CD4-positive, alpha-beta T cell (primary cell): ENCODE data around the gene HSD11B2. TPM values are rescaled to one million over a fixed set of nuclear protein-coding genes. Genes with fewer than 3 reads are reported as not detected.

Source experiments
- ATAC-seq: fragments of 200-7000 bp; cut with Tn5 transposase; one replicate; pipeline ENCODE4 v1.10.0; 2022; ENCODE audit warnings: mild to moderate bottlenecking; ENCODE audit not compliant: poor library complexity
- CTCF ChIA-PET: fragments of 350-600 bp; sonication (Branson Sonifier 250); formaldehyde crosslinking; loops from one replicate; lab custom pipeline; 2021; ENCODE audit warnings: antibody characterized with exemption, inconsistent platforms; lab: Charles Lee
- POLR2A ChIA-PET: fragments of 350-600 bp; sonication (Branson Sonifier 250); formaldehyde crosslinking; loops from one replicate; lab custom pipeline; 2021; ENCODE audit warnings: antibody characterized with exemption, inconsistent platforms; lab: Charles Lee
- DNase-seq, 14 experiments: peaks; one replicate each; pipeline ENCODE4 v3.0.0-alpha.2; 2013 to 2020; ENCODE audit warnings: mixed read lengths in 2 of 14
- H3K27ac ChIP-seq, 2 donors: one replicate each; pipeline versions ENCODE4 v1.5.1 to v1.7.0; 2013; ENCODE audit warnings: low read length in 2 of 2, low read depth in 1 of 2, mild to moderate bottlenecking in 1 of 2
- H3K27me3 ChIP-seq, 2 experiments: 1 replicate in 1 of 2; 2 replicates in 1 of 2; pipeline versions ENCODE4 v1.6.1 to v1.7.0; 2013; ENCODE audit warnings: low read length in 2 of 2, control low read depth in 1 of 2, mild to moderate bottlenecking in 1 of 2, moderate library complexity in 1 of 2; ENCODE audit not compliant: insufficient read depth in 2 of 2, control insufficient read depth in 1 of 2
- H3K36me3 ChIP-seq: one replicate; pipeline ENCODE4 v1.6.1; 2013; ENCODE audit warnings: low read length, control low read depth; ENCODE audit not compliant: insufficient read depth
- H3K4me1 ChIP-seq: one replicate; pipeline ENCODE4 v1.6.1; 2013; ENCODE audit warnings: low read length, control low read depth; ENCODE audit not compliant: insufficient read depth
- H3K4me3 ChIP-seq: one replicate; pipeline ENCODE4 v1.5.1; 2013; ENCODE audit warnings: mild to moderate bottlenecking, low read length, moderate library complexity
- H3K9me3 ChIP-seq, 2 experiments: 1 replicate in 1 of 2; 2 replicates in 1 of 2; pipeline versions ENCODE4 v1.6.1 to v1.7.0; 2013; ENCODE audit warnings: low read length in 2 of 2, mild to moderate bottlenecking in 2 of 2, control low read depth in 1 of 2, moderate library complexity in 1 of 2; ENCODE audit not compliant: control insufficient read depth in 1 of 2, insufficient read depth in 1 of 2
- H3K27ac Mint-ChIP-seq: one replicate; pipeline ENCODE4 v1.8.0; 2020; ENCODE audit warnings: mixed read lengths
- H3K27me3 Mint-ChIP-seq: one replicate; pipeline ENCODE4 v1.8.0; 2021; ENCODE audit warnings: mixed read lengths
- H3K36me3 Mint-ChIP-seq: one replicate; pipeline ENCODE4 v1.8.0; 2021; ENCODE audit warnings: low read depth, mixed read lengths
- H3K4me1 Mint-ChIP-seq: one replicate; pipeline ENCODE4 v1.8.0; 2021; ENCODE audit warnings: low read depth, mixed read lengths
- H3K4me3 Mint-ChIP-seq: one replicate; pipeline ENCODE4 v1.8.0; 2020; ENCODE audit warnings: mild to moderate bottlenecking, mixed read lengths
- H3K9me3 Mint-ChIP-seq: one replicate; pipeline ENCODE4 v1.8.0; 2020; ENCODE audit warnings: mixed read lengths
- CTCF ChIP-seq: fragments of 200-600 bp; IDR thresholded peaks from one replicate; pipeline ENCODE4 v1.8.0; 2022; ENCODE audit warnings: antibody characterized with exemption, mild to moderate bottlenecking
- intact Hi-C, 2 experiments: fragments of 100-400 bp; cut with DNase I in 1 of 2; cut with micrococcal nuclease in 1 of 2; formaldehyde crosslinking; loops; one replicate each; pipeline versions ENCODE4 v1.15.1 to v1.9.0; 2023 to 2025; cut with DNase I, micrococcal nuclease
- polyA plus RNA-seq, 2 donors: library from polyadenylated mRNA; unstranded; fragments of 120-200 nt; gene quantifications; one replicate each; pipeline ENCODE4 v1.2.1, GENCODE V29; 2013
- total RNA-seq, 174 experiments: library from RNA in 2 of 174; stranded (reverse) in 2 of 174; gene quantifications; one replicate each; pipeline ENCODE4 v1.2.3 and lab custom pipeline; 2021 to 2026

Gene HSD11B2
- not detected for total RNA-seq
- polyA plus RNA-seq (2013, experiment 1 of 2), result not detected
- polyA plus RNA-seq (2013, experiment 2 of 2), result 0.26 TPM
- total RNA-seq (lab: John Stamatoyannopoulos, UW), result 0 to 8.9 (median 0.06) reads per million in 172 experiments

- no peak for TF ChIP-seq CTCF
- H3K36me3 ChIP-seq, result no peaks in the 10 kb centered on the region
- peaks cover 20% of the 10 kb centered on the region for H3K4me1 ChIP-seq
- peaks cover 48% of the 10 kb centered on the region for H3K27me3 Mint-ChIP-seq
- H3K4me3 ChIP-seq, result peak within 1 kb of the TSS; percentile 14
- ChIA-PET POLR2A (no interaction called here), CTCF (no interaction called here)
- no peaks in the 10 kb centered on the region for H3K36me3 Mint-ChIP-seq
- no peaks in the 10 kb centered on the region for H3K9me3 Mint-ChIP-seq
- H3K27ac ChIP-seq, result no peak within 1 kb of the TSS
- H3K27ac Mint-ChIP-seq, result no peak within 1 kb of the TSS
- intact Hi-C loops, result loop anchor here in 1 of 2 experiments (5.0 kb wide), 1 partner anchor 81 kb away; no protein-coding TSS in a partner anchor
- peaks cover 28 to 38% of the 10 kb centered on the region in 2 experiments for H3K27me3 ChIP-seq
- H3K4me3 Mint-ChIP-seq, result peak within 1 kb of the TSS; percentile 84
- H3K4me1 Mint-ChIP-seq, result peaks cover 9% of the 10 kb centered on the region
- ATAC-seq, result peak; percentile 35
- DNase-seq, result peak in 4 of 14 experiments; percentile 10 to 57 (median 44)
- H3K9me3 ChIP-seq, result peaks cover 0 to 10% of the 10 kb centered on the region in 2 experiments
Observed at GRCh38 chr16:67430977-67431774, at the start of gene HSD11B2. Gene HSD11B2, plus strand, starts transcription at chr16:67431121. Its CDS starts 128 bp downstream, at chr16:67431249.

GRCh38 chr16:67383284-67383683 is 47.6 kb upstream of the HSD11B2 start:
- no peaks in the 10 kb centered on the region for H3K36me3 ChIP-seq
- ChIA-PET CTCF (interaction anchor here (1.0 kb wide), 1 partner anchor 57 kb away, joined by 5 read pairs; the partner anchor contains the start of genes KCTD19 and LRRC36), POLR2A (no interaction called here)
- H3K4me3 ChIP-seq, result no peak overlapping the region
- Mint-ChIP-seq H3K27me3 (peaks cover 3% of the 10 kb centered on the region), H3K36me3 (no peaks in the 10 kb centered on the region), H3K4me3 (no peak overlapping the region), H3K4me1 (no peaks in the 10 kb centered on the region), H3K27ac (no peak overlapping the region), H3K9me3 (no peaks in the 10 kb centered on the region)
- no peak for ATAC-seq
- no peak for TF ChIP-seq CTCF
- H3K27ac ChIP-seq, result no peak overlapping the region
- H3K27me3 ChIP-seq, result no peaks in the 10 kb centered on the region
- DNase-seq, result no peak
- intact Hi-C loops, result no loop called here
- H3K4me1 ChIP-seq, result no peaks in the 10 kb centered on the region
- no peaks in the 10 kb centered on the region for H3K9me3 ChIP-seq

GRCh38 chr16:67384778-67385510 is 46.0 kb upstream of the HSD11B2 start:
- no peaks in the 10 kb centered on the region for H3K9me3 ChIP-seq
- CTCF ChIA-PET, result no interaction called here

More at GRCh38 chr16:67384778-67385510, 46.0 kb upstream of the HSD11B2 start:
- no peaks in the 10 kb centered on the region for H3K27me3 ChIP-seq
- H3K4me1 ChIP-seq, result no peaks in the 10 kb centered on the region
- no peak overlapping the region for H3K4me3 ChIP-seq
- POLR2A ChIA-PET, result interaction anchor here (0.6 to 1.1 kb wide), 2 partner anchors 8 to 12 kb away, joined by 3 read pairs; no protein-coding TSS in a partner anchor
- intact Hi-C loops, result no loop called here
- H3K27ac ChIP-seq, result no peak overlapping the region
- H3K36me3 Mint-ChIP-seq, result no peaks in the 10 kb centered on the region
- ATAC-seq (no peak), DNase-seq (no peak)
- H3K9me3 Mint-ChIP-seq, result no peaks in the 10 kb centered on the region
- no peak for TF ChIP-seq CTCF
- H3K27me3 Mint-ChIP-seq, result peaks cover 3% of the 10 kb centered on the region
- H3K4me1 Mint-ChIP-seq, result no peaks in the 10 kb centered on the region
- H3K36me3 ChIP-seq, result no peaks in the 10 kb centered on the region
- H3K4me3 Mint-ChIP-seq, result no peak overlapping the region
- H3K27ac Mint-ChIP-seq, result no peak overlapping the region
